Stomach smooth muscle (tissue), 2 donors: ENCODE measurements around the gene NSG2.

ENCODE experiments used
- H3K27ac ChIP-seq: one replicate; pipeline ENCODE4 v1.7.0; 2013; ENCODE audit warnings: mild to moderate bottlenecking, low read length, inconsistent platforms
- H3K27me3 ChIP-seq, 2 donors: one replicate each; pipeline ENCODE4 v1.7.0; 2013; ENCODE audit warnings: low read length in 2 of 2; ENCODE audit not compliant: insufficient read depth in 2 of 2, control insufficient read depth in 1 of 2
- H3K36me3 ChIP-seq, 2 donors: one replicate each; pipeline ENCODE4 v1.7.0; 2013; ENCODE audit warnings: low read length in 2 of 2; ENCODE audit not compliant: control insufficient read depth in 2 of 2, insufficient read depth in 2 of 2
- H3K4me1 ChIP-seq: one replicate; pipeline ENCODE4 v1.7.0; 2013; ENCODE audit warnings: low read length; ENCODE audit not compliant: control insufficient read depth, insufficient read depth
- H3K4me3 ChIP-seq, 2 donors: one replicate each; pipeline ENCODE4 v1.7.0; 2013; ENCODE audit warnings: low read length in 2 of 2
- H3K9ac ChIP-seq, 2 donors: one replicate each; pipeline ENCODE4 v1.7.0; 2013; ENCODE audit warnings: low read length in 2 of 2, mild to moderate bottlenecking in 1 of 2
- H3K9me3 ChIP-seq, 2 donors: one replicate each; pipeline ENCODE4 v1.7.0; 2013; ENCODE audit warnings: low read length in 2 of 2; ENCODE audit not compliant: control insufficient read depth in 2 of 2
- donor health status: healthy.
- donor health status: Pancreatic carcinoma.

NSG2 gene

GRCh38 chr5:174030286-174030685, 15.2 kb upstream of the NSG2 start:
- H3K27ac ChIP-seq: no peak overlapping the region
- H3K9ac ChIP-seq: no peak overlapping the region
- H3K9me3 ChIP-seq: peaks cover 0 to 7% of the 10 kb centered on the region in 2 donors
- H3K4me3 ChIP-seq: no peak overlapping the region
- H3K36me3 ChIP-seq: no peaks in the 10 kb centered on the region
- H3K27me3 ChIP-seq: no peaks in the 10 kb centered on the region
- H3K4me1 ChIP-seq: no peaks in the 10 kb centered on the region

GRCh38 chr5:174044466-174045254, 846 bp upstream of the NSG2 start:
- Histone ChIP-seq H3K9ac (no peak overlapping the region), H3K27me3 (no peaks in the 10 kb centered on the region), H3K36me3 (no peaks in the 10 kb centered on the region), H3K9me3 (no peaks in the 10 kb centered on the region), H3K4me1 (no peaks in the 10 kb centered on the region), H3K27ac (no peak overlapping the region), H3K4me3 (no peak overlapping the region)

- Histone ChIP-seq H3K27me3 (peaks cover 0 to 4% of the 10 kb centered on the region in 2 donors), H3K27ac (no peak overlapping the region), H3K36me3 (no peaks in the 10 kb centered on the region), H3K4me3 (no peak overlapping the region), H3K9ac (no peak overlapping the region), H3K9me3 (no peaks in the 10 kb centered on the region), H3K4me1 (no peaks in the 10 kb centered on the region)
Measured at GRCh38 chr5:174046558-174046957, 1.1 kb downstream of the NSG2 start.

GRCh38 chr5:174047472-174048099, 2.1 kb downstream of the NSG2 start:
- Histone ChIP-seq H3K4me3 (no peak overlapping the region), H3K36me3 (no peaks in the 10 kb centered on the region), H3K27me3 (peaks cover 0 to 4% of the 10 kb centered on the region in 2 donors), H3K9me3 (no peaks in the 10 kb centered on the region), H3K27ac (no peak overlapping the region), H3K4me1 (no peaks in the 10 kb centered on the region), H3K9ac (no peak overlapping the region)

- Histone ChIP-seq H3K9me3 (no peaks in the 10 kb centered on the region), H3K4me3 (no peak overlapping the region), H3K36me3 (no peaks in the 10 kb centered on the region), H3K4me1 (no peaks in the 10 kb centered on the region), H3K27ac (no peak overlapping the region), H3K27me3 (peaks cover 0 to 4% of the 10 kb centered on the region in 2 donors), H3K9ac (no peak overlapping the region)
Measured at GRCh38 chr5:174052636-174053035, 7.1 kb downstream of the NSG2 start.

- Histone ChIP-seq H3K27ac (no peak overlapping the region), H3K4me1 (no peaks in the 10 kb centered on the region), H3K4me3 (no peak overlapping the region), H3K36me3 (no peaks in the 10 kb centered on the region), H3K9me3 (no peaks in the 10 kb centered on the region), H3K27me3 (peaks cover 0 to 4% of the 10 kb centered on the region in 2 donors), H3K9ac (no peak overlapping the region)
Measured at GRCh38 chr5:174053905-174054304, 8.4 kb downstream of the NSG2 start.

- Histone ChIP-seq H3K4me3 (no peak overlapping the region), H3K4me1 (no peaks in the 10 kb centered on the region), H3K27me3 (no peaks in the 10 kb centered on the region), H3K9ac (no peak overlapping the region), H3K27ac (no peak overlapping the region), H3K9me3 (peaks cover 4 to 7% of the 10 kb centered on the region in 2 donors), H3K36me3 (no peaks in the 10 kb centered on the region)
Measured at GRCh38 chr5:174056064-174056847, 10.8 kb downstream of the NSG2 start.

GRCh38 chr5:174057206-174057605, 11.7 kb downstream of the NSG2 start:
- Histone ChIP-seq H3K27ac (no peak overlapping the region), H3K4me1 (no peaks in the 10 kb centered on the region), H3K9me3 (peaks cover 4 to 7% of the 10 kb centered on the region in 2 donors), H3K27me3 (peaks cover 0 to 2% of the 10 kb centered on the region in 2 donors), H3K9ac (no peak overlapping the region), H3K4me3 (no peak overlapping the region), H3K36me3 (no peaks in the 10 kb centered on the region)

- Histone ChIP-seq H3K9ac (no peak overlapping the region), H3K36me3 (no peaks in the 10 kb centered on the region), H3K9me3 (peaks cover 4 to 7% of the 10 kb centered on the region in 2 donors), H3K4me1 (no peaks in the 10 kb centered on the region), H3K4me3 (no peak overlapping the region), H3K27ac (no peak overlapping the region), H3K27me3 (peaks cover 0 to 2% of the 10 kb centered on the region in 2 donors)
Measured at GRCh38 chr5:174058433-174059122, 13.1 kb downstream of the NSG2 start.

- Histone ChIP-seq H3K27ac (no peak overlapping the region), H3K9me3 (peaks cover 4 to 7% of the 10 kb centered on the region in 2 donors), H3K36me3 (no peaks in the 10 kb centered on the region), H3K9ac (no peak overlapping the region), H3K4me1 (no peaks in the 10 kb centered on the region), H3K4me3 (no peak overlapping the region), H3K27me3 (peaks cover 0 to 2% of the 10 kb centered on the region in 2 donors)
Measured at GRCh38 chr5:174059247-174059646, 13.7 kb downstream of the NSG2 start.
